Measurements from ENCODE around the gene ETV6.
A peak's percentile ranks its signal among the peaks of the same experiment; 100 is the strongest.

Gene ETV6

GRCh38 chr12:11645391-11645790 is 4.1 kb upstream of the ETV6 start:
- DNase-seq (ENCODE audit: low spot score): no peak

- DNase-seq (ENCODE audit: low spot score): peak; percentile 88
Measured at GRCh38 chr12:11648514-11649412, 711 bp upstream of the ETV6 start.

DNA sequence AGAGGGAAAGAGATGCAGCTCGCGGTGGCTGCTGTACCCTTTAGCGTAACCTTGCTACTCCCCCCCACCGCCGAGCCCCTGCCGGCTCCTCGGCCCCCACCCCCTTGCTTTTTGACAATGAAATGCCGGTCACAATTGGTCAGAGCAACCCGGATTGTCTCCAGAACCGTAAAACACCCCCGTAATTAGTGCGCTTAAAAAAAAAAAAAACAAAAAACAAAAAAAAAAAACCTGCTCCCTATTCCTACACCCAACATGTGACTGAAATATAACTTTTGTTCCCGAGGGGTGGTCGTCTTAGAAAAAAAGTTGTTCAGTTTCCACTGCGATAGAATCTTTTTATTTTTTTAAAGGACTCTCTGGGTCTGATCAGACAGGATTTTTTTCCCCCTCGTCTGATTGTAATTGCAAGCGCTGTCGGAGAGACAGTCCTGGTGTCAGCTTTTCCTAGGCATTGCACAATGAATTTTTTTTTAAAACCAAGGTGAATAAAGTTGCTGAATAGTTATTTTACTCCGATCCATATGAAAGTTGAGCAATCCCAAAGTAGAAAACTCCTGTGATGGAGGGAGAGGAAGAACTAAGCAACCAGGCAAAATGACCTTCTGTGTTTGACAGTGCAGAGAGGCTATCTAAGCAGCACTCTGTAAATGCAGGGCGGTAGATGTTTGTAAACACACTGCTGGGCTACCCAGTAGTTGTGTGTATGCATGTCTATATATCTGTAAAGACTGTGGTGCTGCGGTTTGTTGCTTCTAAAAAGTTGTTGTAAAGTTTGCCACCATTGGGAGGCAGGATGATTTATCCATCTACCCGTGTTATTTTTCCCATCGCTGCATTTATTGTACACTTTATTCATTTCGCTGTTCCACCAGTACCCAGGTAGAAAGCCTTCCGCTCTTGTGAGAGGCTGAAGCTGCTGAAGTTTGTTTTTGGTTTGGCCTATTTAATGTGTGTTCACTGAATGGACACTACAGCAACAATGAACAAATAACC is 1.1 kb downstream of the ETV6 start:
- no peak for DNase-seq (ENCODE audit: low spot score)

GRCh38 chr12:11651381-11651780 is 1.9 kb downstream of the ETV6 start:
- DNase-seq (ENCODE audit: low spot score): no peak

- DNase-seq (ENCODE audit: low spot score): no peak
Measured at GRCh38 chr12:11651785-11652184, 2.3 kb downstream of the ETV6 start.

GRCh38 chr12:11652351-11653040 is 3.0 kb downstream of the ETV6 start:
- peak; percentile 52 for DNase-seq (ENCODE audit: low spot score)

- DNase-seq (ENCODE audit: low spot score): no peak
Measured at GRCh38 chr12:11653215-11653753, 3.8 kb downstream of the ETV6 start.

GRCh38 chr12:11654338-11654737 is 4.9 kb downstream of the ETV6 start:
- DNase-seq (ENCODE audit: low spot score): no peak

DNA sequence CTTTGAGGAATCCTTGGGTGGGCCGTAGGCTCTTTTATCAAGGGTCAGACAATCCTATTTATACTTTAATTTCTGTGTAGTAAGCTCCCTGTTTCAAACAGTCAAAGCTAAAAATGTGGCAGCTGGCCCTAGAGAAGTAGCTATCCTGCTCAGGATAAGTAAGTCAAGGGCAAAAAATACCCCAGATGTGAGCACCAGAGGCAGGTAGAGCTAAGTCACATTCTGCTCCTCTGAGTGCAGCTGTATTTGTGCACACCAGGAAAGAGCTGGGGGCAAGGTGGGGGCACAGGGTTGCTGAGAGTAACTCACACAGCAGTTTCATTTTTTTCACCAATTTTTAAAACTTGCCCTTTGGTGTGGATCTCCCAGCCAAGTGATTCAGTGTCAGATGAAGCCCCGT is 5.3 kb downstream of the ETV6 start:
- DNase-seq (ENCODE audit: low spot score): no peak

- no peak for DNase-seq (ENCODE audit: low spot score)
Measured at GRCh38 chr12:11655842-11656241, 6.4 kb downstream of the ETV6 start.

DNA sequence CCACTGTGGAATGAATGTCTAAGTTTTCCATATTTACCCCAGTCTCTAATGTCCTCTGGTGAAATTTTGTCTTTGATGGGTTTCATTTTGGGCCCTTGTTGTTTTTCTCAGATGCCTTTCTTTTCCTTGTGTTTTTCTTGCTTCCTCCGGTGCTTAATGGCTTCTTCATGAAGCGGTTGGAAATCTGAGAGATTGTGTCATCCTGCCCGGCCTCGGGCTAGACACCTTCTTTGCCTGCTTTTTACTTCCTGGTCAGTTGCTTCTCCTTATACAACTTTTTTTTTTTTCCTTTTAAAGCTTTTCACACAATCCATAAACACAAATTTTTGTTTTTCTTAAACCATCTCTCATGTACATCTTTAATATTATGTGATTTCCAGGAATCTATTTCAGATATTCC is 7.1 kb downstream of the ETV6 start:
- no peak for DNase-seq (ENCODE audit: low spot score)

- no peak for DNase-seq (ENCODE audit: low spot score)
Measured at GRCh38 chr12:11657511-11657910, 8.0 kb downstream of the ETV6 start.

- peak; percentile 84 for DNase-seq (ENCODE audit: low spot score)
Measured at GRCh38 chr12:11658791-11659190, 9.3 kb downstream of the ETV6 start.

DNA sequence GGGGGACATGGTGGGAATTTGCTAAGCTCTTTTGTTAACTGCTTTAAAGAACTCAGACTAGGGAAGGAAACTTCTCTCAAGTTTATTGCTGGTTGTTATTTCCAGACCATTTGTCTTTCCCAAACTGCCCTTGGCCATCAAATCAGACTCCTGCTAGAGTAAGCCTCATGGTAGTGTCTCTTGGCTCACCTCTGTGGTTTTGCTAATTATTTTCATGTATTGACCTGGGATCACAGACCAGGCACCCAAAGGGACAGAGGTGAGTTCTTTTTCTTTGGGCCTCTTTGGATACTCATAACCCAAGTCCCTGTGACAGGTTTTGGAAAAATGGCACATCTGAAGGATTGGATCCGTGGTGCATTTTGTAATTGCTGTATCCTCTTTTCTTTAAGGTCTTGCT is 11.2 kb downstream of the ETV6 start:
- no peak for DNase-seq (ENCODE audit: low spot score)

GRCh38 chr12:11661491-11662089 is 12.1 kb downstream of the ETV6 start:
- DNase-seq (ENCODE audit: low spot score): no peak

GRCh38 chr12:11662369-11662768 is 12.9 kb downstream of the ETV6 start:
- DNase-seq (ENCODE audit: low spot score): no peak

DNA sequence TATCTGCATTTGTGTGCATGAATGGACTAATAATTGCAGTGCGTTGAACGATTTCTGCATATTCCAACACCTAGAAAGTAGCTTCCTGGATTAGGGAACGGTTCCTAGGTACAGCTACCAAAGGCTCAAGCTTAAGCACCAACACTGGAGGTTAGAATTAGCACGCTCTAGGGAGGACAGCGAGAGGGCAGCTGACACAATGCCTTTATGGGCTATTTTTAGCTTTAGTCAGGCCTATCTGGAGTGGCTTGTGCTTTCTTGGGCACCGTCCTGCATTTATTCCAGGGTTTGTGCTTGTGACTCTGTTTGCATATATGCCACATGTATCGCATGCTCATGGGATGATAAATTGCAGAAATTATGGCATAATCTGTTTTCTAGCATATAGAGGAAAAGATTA is 13.7 kb downstream of the ETV6 start:
- no peak for DNase-seq (ENCODE audit: low spot score)

DNA sequence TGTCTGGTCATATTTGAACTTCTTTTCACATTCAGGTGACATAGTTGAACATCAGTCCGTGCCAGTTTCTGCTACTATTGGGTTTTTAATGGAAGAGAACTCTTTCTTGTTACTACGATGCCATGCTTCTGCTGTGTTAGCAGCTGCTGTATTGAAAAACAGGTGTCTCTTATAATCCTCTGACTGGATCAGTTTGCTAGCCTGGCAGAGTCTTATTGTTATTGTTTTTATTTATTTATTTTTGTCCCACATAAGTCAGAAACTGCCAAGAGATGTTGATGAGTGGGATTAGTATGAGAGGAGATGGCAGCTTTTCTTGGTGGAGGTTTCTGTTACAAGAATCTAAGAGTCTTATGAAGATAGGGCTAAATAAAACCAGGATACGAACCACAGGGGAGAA is 14.6 kb downstream of the ETV6 start:
- no peak for DNase-seq (ENCODE audit: low spot score)

DNA sequence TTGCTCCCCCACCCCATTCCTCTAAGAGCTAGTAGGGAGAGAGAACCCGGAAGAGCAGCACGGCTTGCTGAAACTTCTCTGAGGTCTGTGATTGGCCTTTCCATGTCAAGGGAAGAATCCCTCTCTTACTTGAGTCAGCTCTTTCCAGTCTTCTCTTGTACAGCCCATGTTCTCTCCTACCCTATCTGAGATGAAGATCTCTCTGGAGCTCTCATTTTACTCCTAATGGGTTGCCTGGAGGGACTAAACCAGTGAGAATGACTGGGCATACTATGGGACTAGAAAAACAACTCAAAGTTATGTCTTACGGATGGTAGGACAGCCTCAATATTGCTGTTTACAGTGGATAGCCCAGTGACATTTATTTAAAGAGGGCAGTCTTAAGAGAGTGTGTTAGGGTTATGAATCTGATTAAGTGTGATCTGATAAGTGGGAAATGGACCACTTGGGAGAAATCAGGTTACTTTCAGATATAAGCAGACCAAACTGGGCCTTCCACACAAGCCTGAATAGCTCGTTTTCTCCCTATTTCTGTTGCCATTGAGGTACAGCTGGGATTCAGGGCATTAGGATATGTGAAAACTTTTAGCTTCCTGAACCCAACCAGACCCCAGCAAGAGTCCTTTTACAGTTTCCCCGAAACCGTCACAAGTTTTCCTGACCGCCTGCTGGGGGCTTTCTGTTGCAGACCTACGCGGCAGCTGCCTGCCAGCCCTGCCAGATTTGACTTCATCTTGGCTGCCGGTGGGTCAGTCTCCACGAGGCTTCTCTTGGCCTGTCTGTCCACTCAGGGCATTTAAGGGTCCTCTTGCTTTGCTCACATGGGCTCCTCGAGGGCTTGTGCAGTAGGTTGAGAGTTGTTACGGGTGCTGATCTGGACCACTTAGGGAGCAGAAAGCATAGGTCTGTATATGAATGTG is 16.9 kb downstream of the ETV6 start:
- DNase-seq (ENCODE audit: low spot score): no peak

- no peak for DNase-seq (ENCODE audit: low spot score)
Measured at GRCh38 chr12:11667171-11667570, 17.7 kb downstream of the ETV6 start.

All from GM03348 (cell line).